H9 (cell line): Measurements from ENCODE around the gene ADAMTSL3. TPM values are rescaled to one million over a fixed set of nuclear protein-coding genes. Genes with fewer than 3 reads are reported as not detected.

Source experiments
- DNase-seq: peaks from one replicate; pipeline ENCODE4 v3.0.0-alpha.2; 2017
- H2AFZ ChIP-seq: one replicate; pipeline ENCODE4 v1.6.1; 2013; ENCODE audit warnings: mild to moderate bottlenecking, low read length, control low read depth, moderate library complexity
- H2AK5ac ChIP-seq: 2 replicates; pipeline ENCODE4 v1.6.1; 2013; ENCODE audit warnings: low read length, control low read depth, mixed read lengths; ENCODE audit not compliant: insufficient read length
- H2BK120ac ChIP-seq: one replicate; pipeline ENCODE4 v1.6.1; 2013; ENCODE audit warnings: low read depth, mild to moderate bottlenecking, low read length, control low read depth, inconsistent platforms; ENCODE audit not compliant: poor library complexity, severe bottlenecking
- H2BK12ac ChIP-seq: 2 replicates; pipeline ENCODE4 v1.6.1; 2013; ENCODE audit warnings: low read length, control low read depth, mixed read lengths, low read depth; ENCODE audit not compliant: insufficient read length
- H2BK15ac ChIP-seq: 2 replicates; pipeline ENCODE4 v1.6.1; 2013; ENCODE audit warnings: low read depth, low read length, control low read depth
- H2BK20ac ChIP-seq: one replicate; pipeline ENCODE4 v1.6.1; 2013; ENCODE audit warnings: low read depth, mild to moderate bottlenecking, low read length, control low read depth, inconsistent platforms; ENCODE audit not compliant: poor library complexity, severe bottlenecking
- H2BK5ac ChIP-seq: 2 replicates; pipeline ENCODE4 v1.6.1; 2013; ENCODE audit warnings: low read length, control low read depth, mixed read lengths; ENCODE audit not compliant: insufficient read length
- H3K14ac ChIP-seq: 2 replicates; pipeline ENCODE4 v1.6.1; 2013; ENCODE audit warnings: low read length, control low read depth; ENCODE audit not compliant: insufficient read depth
- H3K18ac ChIP-seq: 2 replicates; pipeline ENCODE4 v1.6.1; 2013; ENCODE audit warnings: low read depth, mild to moderate bottlenecking, mixed read lengths, low read length, control low read depth; ENCODE audit not compliant: insufficient read length
- H3K23ac ChIP-seq: 2 replicates; pipeline ENCODE4 v1.6.1; 2013; ENCODE audit warnings: low read length, control low read depth, mixed read lengths, low read depth; ENCODE audit not compliant: insufficient read length
- H3K23me2 ChIP-seq: 2 replicates; pipeline ENCODE4 v1.6.1; 2013; ENCODE audit warnings: low read depth, mild to moderate bottlenecking, mixed read lengths, low read length, control low read depth; ENCODE audit not compliant: insufficient read length, poor library complexity, severe bottlenecking
- H3K27ac ChIP-seq: 2 replicates; pipeline ENCODE4 v1.5.1; 2013; ENCODE audit warnings: low read length, control low read depth, mixed read lengths, low read depth; ENCODE audit not compliant: insufficient read length
- H3K27me3 ChIP-seq: 2 replicates; pipeline ENCODE4 v1.6.1; 2013; ENCODE audit warnings: low read length, control low read depth, inconsistent platforms; ENCODE audit not compliant: insufficient read depth
- H3K4ac ChIP-seq: 2 replicates; pipeline ENCODE4 v1.6.1; 2013; ENCODE audit warnings: low read depth, mild to moderate bottlenecking, control low read depth, inconsistent platforms, low read length, moderate library complexity
- H3K4me1 ChIP-seq: 2 replicates; pipeline ENCODE4 v1.6.1; 2013; ENCODE audit warnings: low read length, control low read depth, inconsistent platforms; ENCODE audit not compliant: insufficient read depth
- H3K4me2 ChIP-seq: 2 replicates; pipeline ENCODE4 v1.6.1; 2013; ENCODE audit warnings: low read length, control low read depth, mixed read lengths; ENCODE audit not compliant: insufficient read length, insufficient read depth
- H3K56ac ChIP-seq: 2 replicates; pipeline ENCODE4 v1.6.1; 2013; ENCODE audit warnings: low read depth, mild to moderate bottlenecking, mixed read lengths, low read length, control low read depth; ENCODE audit not compliant: insufficient read length
- H3K79me1 ChIP-seq: 2 replicates; pipeline ENCODE4 v1.6.1; 2013; ENCODE audit warnings: low read depth, mild to moderate bottlenecking, moderate library complexity, low read length, control low read depth, inconsistent platforms; ENCODE audit not compliant: insufficient read depth, poor library complexity, severe bottlenecking
- H3K79me2 ChIP-seq: 2 replicates; pipeline ENCODE4 v1.6.1; 2013; ENCODE audit warnings: low read length, control low read depth, inconsistent platforms; ENCODE audit not compliant: insufficient read depth
- H3K9ac ChIP-seq: 2 replicates; pipeline ENCODE4 v1.6.1; 2013; ENCODE audit warnings: low read length, control low read depth, mixed read lengths; ENCODE audit not compliant: insufficient read length; ENCODE audit errors: extremely low read depth
- H3K9me3 ChIP-seq: one replicate; pipeline ENCODE4 v1.6.1; 2013; ENCODE audit warnings: low read depth, low read length, inconsistent platforms; ENCODE audit not compliant: control insufficient read depth
- H3T11ph ChIP-seq: one replicate; pipeline ENCODE4 v1.6.1; 2013; ENCODE audit warnings: mild to moderate bottlenecking, low read length, control low read depth, inconsistent platforms
- H4K20me1 ChIP-seq: one replicate; pipeline ENCODE4 v1.6.1; 2013; ENCODE audit not compliant: control insufficient read depth, insufficient read length, insufficient read depth
- H4K5ac ChIP-seq: 2 replicates; pipeline ENCODE4 v1.6.1; 2013; ENCODE audit warnings: low read depth, mild to moderate bottlenecking, mixed read lengths, low read length, control low read depth; ENCODE audit not compliant: insufficient read length
- H4K8ac ChIP-seq: replicated peaks from 2 replicates; pipeline ENCODE4 v1.6.1; 2013; ENCODE audit warnings: low read length, control low read depth, mixed read lengths, low read depth; ENCODE audit not compliant: insufficient read length
- H4K91ac ChIP-seq: 2 replicates; pipeline ENCODE4 v1.6.1; 2013; ENCODE audit warnings: low read depth, mild to moderate bottlenecking, moderate library complexity, mixed read lengths, low read length, control low read depth; ENCODE audit not compliant: insufficient read length
- H3K27ac Mint-ChIP-seq, 3 experiments: 2 replicates in 2 of 3; 3 replicates in 1 of 3; pipeline ENCODE4 v1.8.0; 2020 to 2021; ENCODE audit warnings: mixed read lengths in 3 of 3, mild to moderate bottlenecking in 1 of 3, moderate library complexity in 1 of 3
- H3K27me3 Mint-ChIP-seq: 2 replicates; pipeline ENCODE4 v1.8.0; 2021; ENCODE audit warnings: low read depth, mild to moderate bottlenecking, moderate library complexity, mixed read lengths
- H3K36me3 Mint-ChIP-seq, 3 experiments: 2 replicates in 2 of 3; 3 replicates in 1 of 3; pipeline ENCODE4 v1.8.0; 2020 to 2021; ENCODE audit warnings: low read depth in 3 of 3, mixed read lengths in 3 of 3; ENCODE audit not compliant: insufficient read depth in 1 of 3
- H3K4me1 Mint-ChIP-seq, 2 experiments: 2 replicates each; pipeline ENCODE4 v1.8.0; 2020; ENCODE audit warnings: mixed read lengths in 2 of 2
- H3K4me3 Mint-ChIP-seq, 2 experiments: 2 replicates in 1 of 2; 3 replicates in 1 of 2; pipeline ENCODE4 v1.8.0; 2020 to 2021; ENCODE audit warnings: mild to moderate bottlenecking in 2 of 2, mixed read lengths in 2 of 2, moderate library complexity in 1 of 2
- H3K9me3 Mint-ChIP-seq, 2 experiments: 2 replicates in 1 of 2; 3 replicates in 1 of 2; pipeline ENCODE4 v1.8.0; 2020; ENCODE audit warnings: mild to moderate bottlenecking in 2 of 2, mixed read lengths in 2 of 2, moderate library complexity in 1 of 2
- CTCF ChIP-seq: fragments of 200-600 bp; sonication (generic); conservative IDR thresholded peaks from 3 replicates; pipeline ENCODE4 v1.8.0; 2021; ENCODE audit warnings: antibody characterized with exemption, mild to moderate bottlenecking
- WGBS: extraction: QIAGEN DNeasy Blood & Tissue Kit; methylation state at CpG from one replicate; pipeline ENCODE4 v1.1.7; 2013; ENCODE audit warnings: missing lambda C conversion rate, low lambda C conversion rate, mixed read lengths; ENCODE audit not compliant: insufficient read length; ENCODE audit errors: extremely low coverage; 5-methylcytosine and 5-hydroxymethylcytosine counted together
- total RNA-seq: library from RNA; stranded (reverse); gene quantifications from 2 replicates; pipeline ENCODE4 v1.2.1, GENCODE V29; 2021

Gene ADAMTSL3
- total RNA-seq, 1 experiment from 2014 or later: 0.39 TPM

- no peak overlapping the region for H4K8ac ChIP-seq
- H3K9ac ChIP-seq: no peak overlapping the region
- H3K23me2 ChIP-seq: no peaks in the 10 kb centered on the region
- Mint-ChIP-seq H3K36me3 (no peaks in the 10 kb centered on the region; a peak in 2 of 7 replicates), H3K4me3 (no peak overlapping the region), H3K9me3 (peaks cover 4 to 9% of the 10 kb centered on the region in 2 experiments; a peak in 4 of 5 replicates), H3K27ac (no peak overlapping the region), H3K27me3 (peaks cover 5% of the 10 kb centered on the region; the same call in 1 of the 2 replicates), H3K4me1 (peaks cover 5 to 16% of the 10 kb centered on the region in 2 experiments; a peak in 3 of 4 replicates)
- no peak overlapping the region for H3K23ac ChIP-seq
- WGBS: no CpG with 5 or more reads among the region's 2 CpGs
- H2BK12ac ChIP-seq: no peak overlapping the region
- H2BK15ac ChIP-seq: no peak overlapping the region
- H2AK5ac ChIP-seq: no peak overlapping the region
- no peak overlapping the region for H3K4me2 ChIP-seq
- no peak overlapping the region for H4K5ac ChIP-seq
- no peaks in the 10 kb centered on the region for H3K79me2 ChIP-seq
- no peaks in the 10 kb centered on the region for H3K27me3 ChIP-seq
- no peak overlapping the region for H2BK20ac ChIP-seq
- H3K4me1 ChIP-seq: no peaks in the 10 kb centered on the region
- DNase-seq: no peak
- no peak overlapping the region for H3K27ac ChIP-seq
- H3K79me1 ChIP-seq: no peaks in the 10 kb centered on the region
- H3T11ph ChIP-seq: no peak overlapping the region
- H2BK120ac ChIP-seq: no peak overlapping the region
- TF ChIP-seq CTCF: no peak
- H2BK5ac ChIP-seq: no peak overlapping the region
- H3K18ac ChIP-seq: no peak overlapping the region
- H4K91ac ChIP-seq: no peak overlapping the region
- H2AFZ ChIP-seq: no peak overlapping the region
- H3K56ac ChIP-seq: no peak overlapping the region
- no peaks in the 10 kb centered on the region for H4K20me1 ChIP-seq
- H3K9me3 ChIP-seq: no peaks in the 10 kb centered on the region
- no peak overlapping the region for H3K4ac ChIP-seq
- no peak overlapping the region for H3K14ac ChIP-seq
Measured at GRCh38 chr15:83959477-83959876, 305.6 kb downstream of the ADAMTSL3 start.
